Lower leg skin (tissue), 3 donors: ENCODE data around the gene AP3B1.
"Not testable (repeated sequence)": the region's sequence is repeated elsewhere in the genome, so short reads cannot be mapped to it uniquely, and the experiment has no call there.

ENCODE experiments used
- CTCF ChIP-seq, 3 donors: fragments of 450-650 bp; IDR thresholded peaks; one replicate each; pipeline ENCODE4 v1.5.1; 2016; ENCODE audit warnings: antibody characterized with exemption in 3 of 3, mild to moderate bottlenecking in 3 of 3, moderate library complexity in 2 of 3
- POLR2A ChIP-seq, 2 donors: fragments of 450-650 bp; IDR thresholded peaks; one replicate each; pipeline ENCODE4 v1.6.1; 2016 to 2017; ENCODE audit warnings: antibody characterized with exemption in 2 of 2, mild to moderate bottlenecking in 1 of 2, moderate library complexity in 1 of 2

- TF ChIP-seq CTCF, POLR2A (IDR thresholded peaks at IDR 0.05): not testable (repeated sequence)
Observed at GRCh38 chr5:78067581-78067980, 226.9 kb downstream of the AP3B1 start.
